Activated naive CD8-positive, alpha-beta T cell treated with anti-CD3 and anti-CD28 coated beads, Interleukin-2, amount 10 ng/mL, durations not matched to agents 7 days and 5 days (primary cell): Measurements from ENCODE around the gene CCDC93. TPM values are rescaled to one million over a fixed set of nuclear protein-coding genes. Genes with fewer than 3 reads are reported as not detected.

Source experiments
- ATAC-seq: fragments of 150-1000 bp; cut with Tn5 transposase; one replicate; pipeline ENCODE4 v1.10.0; 2021; ENCODE audit warnings: low read depth, moderate library complexity
- POLR2A ChIA-PET: fragments of 350-600 bp; sonication (Branson Sonifier 250); formaldehyde crosslinking; loops from one replicate; lab custom pipeline; 2021; ENCODE audit warnings: antibody characterized with exemption; lab: Charles Lee
- DNase-seq: peaks from one replicate; pipeline ENCODE4 v3.0.0; 2021
- H3K27ac Mint-ChIP-seq: one replicate; pipeline ENCODE4 v1.8.0; 2022; ENCODE audit warnings: mild to moderate bottlenecking, mixed read lengths
- H3K27me3 Mint-ChIP-seq: one replicate; pipeline ENCODE4 v1.8.0; 2022; ENCODE audit warnings: mild to moderate bottlenecking, moderate library complexity, mixed read lengths
- H3K36me3 Mint-ChIP-seq: one replicate; pipeline ENCODE4 v1.8.0; 2021; ENCODE audit warnings: mild to moderate bottlenecking, mixed read lengths
- H3K4me1 Mint-ChIP-seq: one replicate; pipeline ENCODE4 v1.8.0; 2021; ENCODE audit warnings: mixed read lengths
- H3K4me3 Mint-ChIP-seq: one replicate; pipeline ENCODE4 v1.8.0; 2022; ENCODE audit warnings: mild to moderate bottlenecking, moderate library complexity, mixed read lengths
- H3K9me3 Mint-ChIP-seq: one replicate; pipeline ENCODE4 v1.8.0; 2021; ENCODE audit warnings: mixed read lengths
- total RNA-seq, 2 experiments: library from RNA; stranded (reverse); gene quantifications; one replicate each; pipeline ENCODE4 v1.2.3, GENCODE V29; 2021

Gene CCDC93
- total RNA-seq: 10 to 100 TPM; 37.5 to 38.7 TPM

- peaks cover 6% of the 10 kb centered on the region for H3K36me3 Mint-ChIP-seq
- H3K27ac Mint-ChIP-seq: peak within 1 kb of the TSS; percentile 82
- no peaks in the 10 kb centered on the region for H3K27me3 Mint-ChIP-seq
- ATAC-seq: peak; percentile 90
- peak; percentile 93 for DNase-seq
- no peaks in the 10 kb centered on the region for H3K9me3 Mint-ChIP-seq
- peaks cover 35% of the 10 kb centered on the region for H3K4me1 Mint-ChIP-seq
- H3K4me3 Mint-ChIP-seq: peak within 1 kb of the TSS; percentile 95
- POLR2A ChIA-PET: interaction anchor here (1.0 to 1.7 kb wide), 6 partner anchors 10 to 200 kb away, joined by 3 to 12 read pairs (median 6); partner anchors contain the start of genes DDX18 and INSIG2
Measured at GRCh38 chr2:118013724-118014491, at the start of gene CCDC93. Gene CCDC93, minus strand, starts transcription at chr2:118014070. Its CDS starts 75 bp downstream, at chr2:118013995.

GRCh38 chr2:118062669-118063068 is 48.8 kb upstream of the CCDC93 start:
- H3K4me3 Mint-ChIP-seq: no peak overlapping the region
- H3K27ac Mint-ChIP-seq: no peak overlapping the region
- POLR2A ChIA-PET: no interaction called here
- peaks cover 22% of the 10 kb centered on the region for H3K27me3 Mint-ChIP-seq
- DNase-seq: no peak
- H3K36me3 Mint-ChIP-seq: no peaks in the 10 kb centered on the region
- no peaks in the 10 kb centered on the region for H3K9me3 Mint-ChIP-seq
- ATAC-seq: no peak
- peaks cover 10% of the 10 kb centered on the region for H3K4me1 Mint-ChIP-seq

- no peaks in the 10 kb centered on the region for H3K36me3 Mint-ChIP-seq
Measured at GRCh38 chr2:118062048-118062447, 48.2 kb upstream of the CCDC93 start.

GRCh38 chr2:118061135-118061955 is 47.5 kb upstream of the CCDC93 start:
- H3K27me3 Mint-ChIP-seq: peaks cover 29% of the 10 kb centered on the region
- H3K4me1 Mint-ChIP-seq: peaks cover 10% of the 10 kb centered on the region
- ATAC-seq: no peak
- H3K36me3 Mint-ChIP-seq: no peaks in the 10 kb centered on the region
- no peak overlapping the region for H3K4me3 Mint-ChIP-seq
- no peaks in the 10 kb centered on the region for H3K9me3 Mint-ChIP-seq
- H3K27ac Mint-ChIP-seq: no peak overlapping the region
- POLR2A ChIA-PET: no interaction called here
- no peak for DNase-seq

More at GRCh38 chr2:118062048-118062447, 48.2 kb upstream of the CCDC93 start:
- ATAC-seq (no peak), DNase-seq (no peak)
- H3K27me3 Mint-ChIP-seq: peaks cover 27% of the 10 kb centered on the region
- POLR2A ChIA-PET: no interaction called here
- H3K4me1 Mint-ChIP-seq: peaks cover 10% of the 10 kb centered on the region
- H3K27ac Mint-ChIP-seq: no peak overlapping the region
- no peak overlapping the region for H3K4me3 Mint-ChIP-seq
- no peaks in the 10 kb centered on the region for H3K9me3 Mint-ChIP-seq

GRCh38 chr2:118059919-118060478 is 46.1 kb upstream of the CCDC93 start:
- peaks cover 33% of the 10 kb centered on the region for H3K27me3 Mint-ChIP-seq
- ATAC-seq: peak; percentile 39

GRCh38 chr2:118058951-118059350 is 45.1 kb upstream of the CCDC93 start:
- DNase-seq: no peak
- Mint-ChIP-seq H3K9me3 (no peaks in the 10 kb centered on the region), H3K4me1 (peaks cover 10% of the 10 kb centered on the region), H3K27me3 (peaks cover 36% of the 10 kb centered on the region), H3K4me3 (no peak overlapping the region), H3K36me3 (no peaks in the 10 kb centered on the region), H3K27ac (no peak overlapping the region)
- POLR2A ChIA-PET: no interaction called here
- no peak for ATAC-seq

More at GRCh38 chr2:118059919-118060478, 46.1 kb upstream of the CCDC93 start:
- Mint-ChIP-seq H3K4me1 (peaks cover 10% of the 10 kb centered on the region), H3K9me3 (no peaks in the 10 kb centered on the region), H3K4me3 (peak overlapping the region; percentile 34), H3K36me3 (no peaks in the 10 kb centered on the region), H3K27ac (no peak overlapping the region)
- POLR2A ChIA-PET: no interaction called here
- no peak for DNase-seq

- H3K36me3 Mint-ChIP-seq: no peaks in the 10 kb centered on the region
- H3K27me3 Mint-ChIP-seq: peaks cover 41% of the 10 kb centered on the region
- H3K27ac Mint-ChIP-seq: no peak overlapping the region
- DNase-seq (no peak), ATAC-seq (no peak)
- POLR2A ChIA-PET: no interaction called here
- H3K4me3 Mint-ChIP-seq: no peak overlapping the region
- no peaks in the 10 kb centered on the region for H3K9me3 Mint-ChIP-seq
- H3K4me1 Mint-ChIP-seq: peaks cover 10% of the 10 kb centered on the region
Measured at GRCh38 chr2:118056801-118057200, 42.9 kb upstream of the CCDC93 start.

- no peaks in the 10 kb centered on the region for H3K9me3 Mint-ChIP-seq
- ATAC-seq: no peak
- H3K4me1 Mint-ChIP-seq: peaks cover 8% of the 10 kb centered on the region
- DNase-seq: no peak
- peaks cover 44% of the 10 kb centered on the region for H3K27me3 Mint-ChIP-seq
- H3K4me3 Mint-ChIP-seq: no peak overlapping the region
- H3K36me3 Mint-ChIP-seq: no peaks in the 10 kb centered on the region
- no peak overlapping the region for H3K27ac Mint-ChIP-seq
- POLR2A ChIA-PET: no interaction called here
Measured at GRCh38 chr2:118056165-118056534, 42.3 kb upstream of the CCDC93 start.

- H3K27me3 Mint-ChIP-seq: peaks cover 49% of the 10 kb centered on the region
- no peak for ATAC-seq
- no peaks in the 10 kb centered on the region for H3K36me3 Mint-ChIP-seq
- POLR2A ChIA-PET: no interaction called here
- DNase-seq: no peak
- H3K27ac Mint-ChIP-seq: no peak overlapping the region
- no peaks in the 10 kb centered on the region for H3K9me3 Mint-ChIP-seq
- no peak overlapping the region for H3K4me3 Mint-ChIP-seq
- H3K4me1 Mint-ChIP-seq: peaks cover 8% of the 10 kb centered on the region
Measured at GRCh38 chr2:118055512-118056164, 41.8 kb upstream of the CCDC93 start.

GRCh38 chr2:118054213-118055008 is 40.5 kb upstream of the CCDC93 start:
- no peak overlapping the region for H3K4me3 Mint-ChIP-seq
- H3K27ac Mint-ChIP-seq: no peak overlapping the region
- H3K27me3 Mint-ChIP-seq: peaks cover 56% of the 10 kb centered on the region

GRCh38 chr2:118053681-118054080 is 39.8 kb upstream of the CCDC93 start:
- ATAC-seq: no peak
- H3K27me3 Mint-ChIP-seq: peaks cover 56% of the 10 kb centered on the region
- POLR2A ChIA-PET: no interaction called here
- H3K27ac Mint-ChIP-seq: no peak overlapping the region
- peaks cover 5% of the 10 kb centered on the region for H3K4me1 Mint-ChIP-seq
- H3K36me3 Mint-ChIP-seq: no peaks in the 10 kb centered on the region
- H3K9me3 Mint-ChIP-seq: no peaks in the 10 kb centered on the region
- DNase-seq: no peak
- no peak overlapping the region for H3K4me3 Mint-ChIP-seq

More at GRCh38 chr2:118054213-118055008, 40.5 kb upstream of the CCDC93 start:
- H3K9me3 Mint-ChIP-seq: no peaks in the 10 kb centered on the region
- H3K4me1 Mint-ChIP-seq: peaks cover 5% of the 10 kb centered on the region
- no peaks in the 10 kb centered on the region for H3K36me3 Mint-ChIP-seq
- ATAC-seq: no peak
- DNase-seq: no peak
- POLR2A ChIA-PET: no interaction called here

- Mint-ChIP-seq H3K27ac (no peak overlapping the region), H3K36me3 (no peaks in the 10 kb centered on the region), H3K27me3 (peaks cover 58% of the 10 kb centered on the region), H3K4me1 (peaks cover 5% of the 10 kb centered on the region), H3K4me3 (no peak overlapping the region), H3K9me3 (no peaks in the 10 kb centered on the region)
- ATAC-seq: no peak
- DNase-seq: no peak
- POLR2A ChIA-PET: no interaction called here
Measured at GRCh38 chr2:118052474-118052873, 38.6 kb upstream of the CCDC93 start.
